Gastroesophageal sphincter (tissue), 4 donors: ENCODE results near the gene LNPK. TPM values are rescaled to one million over a fixed set of nuclear protein-coding genes. Genes with fewer than 3 reads are reported as not detected.

Experiments used
- ATAC-seq: fragments of 150-250 bp; one replicate; pipeline ENCODE4 v1.9.1; 2016; ENCODE audit warnings: mild to moderate bottlenecking, moderate library complexity
- H3K27ac ChIP-seq, 4 donors: fragments of 200-600 bp; sonication (generic) in 3 of 4; 1 replicate in 3 of 4; 2 replicates in 1 of 4; pipeline ENCODE4 v1.5.1; 2016 to 2019
- H3K27me3 ChIP-seq: fragments of 200-600 bp; sonication (generic); one replicate; pipeline ENCODE4 v1.5.1; 2019
- H3K36me3 ChIP-seq, 2 donors: fragments of 200-600 bp; sonication (generic); one replicate each; pipeline ENCODE4 v1.5.1; 2019; ENCODE audit warnings: control low read depth in 1 of 2
- H3K4me1 ChIP-seq, 3 donors: fragments of 200-600 bp; sonication (generic); 1 replicate in 2 of 3; 2 replicates in 1 of 3; pipeline ENCODE4 v1.5.1; 2016 to 2019; ENCODE audit warnings: control low read depth in 2 of 3
- H3K4me3 ChIP-seq, 2 donors: fragments of 200-600 bp; sonication (generic); one replicate each; pipeline ENCODE4 v1.5.1; 2019; ENCODE audit warnings: mild to moderate bottlenecking in 1 of 2, moderate library complexity in 1 of 2
- H3K9me3 ChIP-seq, 3 donors: fragments of 200-600 bp; sonication (generic); one replicate each; pipeline ENCODE4 v1.5.1; 2017 to 2019; ENCODE audit warnings: control low read depth in 2 of 3
- CTCF ChIP-seq, 4 experiments: fragments of 200-600 bp in 2 of 4; fragments of 450-650 bp in 2 of 4; sonication (generic) in 1 of 4; IDR thresholded peaks; one replicate each; pipeline ENCODE4 v1.5.1; 2017 to 2019; ENCODE audit warnings: antibody characterized with exemption in 4 of 4, mild to moderate bottlenecking in 2 of 4, moderate library complexity in 2 of 4
- EP300 ChIP-seq: sonication (generic); formaldehyde crosslinking; IDR thresholded peaks from one replicate; pipeline ENCODE4 v1.6.1; 2017; ENCODE audit warnings: antibody characterized with exemption, mild to moderate bottlenecking
- POLR2A ChIP-seq, 2 donors: fragments of 450-650 bp; IDR thresholded peaks; one replicate each; pipeline ENCODE4 v1.6.1; 2017; ENCODE audit warnings: antibody characterized with exemption in 2 of 2, mild to moderate bottlenecking in 2 of 2, moderate library complexity in 1 of 2
- POLR2AphosphoS5 ChIP-seq: sonication (generic); formaldehyde crosslinking; IDR thresholded peaks from one replicate; pipeline ENCODE4 v1.6.1; 2017; ENCODE audit warnings: antibody characterized with exemption
- WGBS, 2 donors: methylation state at CpG; one replicate each; pipeline ENCODE4 v1.1.5; 2018; ENCODE audit warnings: low coverage in 1 of 2; 5-methylcytosine and 5-hydroxymethylcytosine counted together
- total RNA-seq, 4 donors: library from RNA; depleted of rRNA; stranded (reverse); fragments of >200 nt; gene quantifications; one replicate each; pipeline ENCODE4 v1.1.0, GENCODE V29; 2016

Gene LNPK
- total RNA-seq, 4 donors from 2014 or later: 13.9 to 18.4 (median 15.1) TPM

GRCh38 chr2:175883586-175884194, 118.4 kb downstream of the LNPK start:
- TF ChIP-seq POLR2A (IDR thresholded peaks at IDR 0.05) (no peak), CTCF (IDR thresholded peaks at IDR 0.05) (no peak), EP300 (no peak), POLR2AphosphoS5 (no peak)
- H3K27ac ChIP-seq: no peak overlapping the region
- H3K36me3 ChIP-seq: no peaks in the 10 kb centered on the region
- ATAC-seq: no peak
- no peaks in the 10 kb centered on the region for H3K9me3 ChIP-seq
- no peaks in the 10 kb centered on the region for H3K27me3 ChIP-seq
- 40 to 69% methylated on average over 4 to 6 of the region's 7 CpGs for WGBS, 2 donors
- no peaks in the 10 kb centered on the region for H3K4me1 ChIP-seq
- H3K4me3 ChIP-seq: no peak overlapping the region

- Histone ChIP-seq H3K36me3 (no peaks in the 10 kb centered on the region), H3K27me3 (no peaks in the 10 kb centered on the region), H3K4me1 (no peaks in the 10 kb centered on the region), H3K9me3 (no peaks in the 10 kb centered on the region), H3K4me3 (no peak overlapping the region), H3K27ac (no peak overlapping the region)
- 83% methylated on average over 1 to 3 of the region's 3 CpGs for WGBS, 2 donors
- TF ChIP-seq EP300 (no peak), CTCF (IDR thresholded peaks at IDR 0.05) (no peak), POLR2A (IDR thresholded peaks at IDR 0.05) (no peak), POLR2AphosphoS5 (no peak)
- no peak for ATAC-seq
Observed at GRCh38 chr2:175879679-175880078, 122.4 kb downstream of the LNPK start.

DNA sequence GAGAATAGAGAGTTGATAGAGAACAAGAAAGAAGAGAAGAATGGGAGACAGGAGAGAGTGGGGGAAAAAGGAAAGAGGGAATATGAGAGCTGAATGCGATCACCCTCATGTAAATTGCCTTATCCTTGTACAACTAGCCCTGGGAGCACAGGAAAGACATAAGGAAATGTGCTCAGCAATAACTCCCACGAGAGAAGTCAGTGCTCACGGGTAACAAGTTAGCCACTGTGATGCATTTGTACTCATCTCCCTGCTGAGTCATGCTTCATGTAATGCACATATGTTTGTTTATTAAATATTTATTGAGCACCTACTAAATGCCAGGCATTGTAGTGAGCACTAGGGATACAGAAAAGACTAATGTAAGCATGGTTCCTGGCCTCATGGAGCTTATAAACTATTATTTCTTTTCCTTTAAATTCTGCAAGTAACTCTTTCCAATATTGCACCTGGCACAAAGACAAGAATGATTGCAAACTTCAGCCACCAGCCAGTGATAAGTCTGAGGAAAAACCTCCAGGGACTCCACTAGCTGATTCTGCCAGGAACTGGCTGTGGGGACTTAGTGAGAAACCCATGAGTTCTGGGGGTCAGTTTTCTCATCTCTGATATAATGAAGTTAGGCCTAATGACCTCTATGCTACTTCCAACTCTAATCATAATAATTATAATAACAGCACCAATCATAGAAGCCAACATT, 124.1 kb downstream of the LNPK start:
- no peak for ATAC-seq
- TF ChIP-seq EP300: no peak
- TF ChIP-seq CTCF (IDR thresholded peaks at IDR 0.05): no peak
- no peak for TF ChIP-seq POLR2A (IDR thresholded peaks at IDR 0.05)
- no peak for TF ChIP-seq POLR2AphosphoS5
- H3K27me3 ChIP-seq: no peaks in the 10 kb centered on the region
- no peak overlapping the region for H3K27ac ChIP-seq
- H3K9me3 ChIP-seq: no peaks in the 10 kb centered on the region
- no peaks in the 10 kb centered on the region for H3K4me1 ChIP-seq
- H3K4me3 ChIP-seq: no peak overlapping the region
- no peaks in the 10 kb centered on the region for H3K36me3 ChIP-seq
- WGBS, 2 donors: 62% methylated on average over 3 of the region's 3 CpGs; no CpG with 5 or more reads in 1 of the 2 donors

GRCh38 chr2:175874291-175874690, 127.8 kb downstream of the LNPK start:
- ATAC-seq: no peak
- Histone ChIP-seq H3K4me3 (no peak overlapping the region), H3K9me3 (no peaks in the 10 kb centered on the region), H3K27ac (no peak overlapping the region), H3K4me1 (peaks cover 0 to 11% (median 4%) of the 10 kb centered on the region in 3 donors), H3K27me3 (no peaks in the 10 kb centered on the region), H3K36me3 (no peaks in the 10 kb centered on the region)
- TF ChIP-seq CTCF (IDR thresholded peaks at IDR 0.05): no peak
- 49 to 70% methylated on average over 3 of the region's 3 CpGs for WGBS, 2 donors

Other genes starting within 250 kb of the LNPK start
- gene EVX2, start 81.7 kb upstream of the LNPK start, total RNA-seq: under 1 TPM in 1 of 4 donors, not detected in 3; 0.08 TPM
- gene HOXD13, start 90.5 kb upstream of the LNPK start, total RNA-seq: not detected
- not detected for gene HOXD12, start 97.5 kb upstream of the LNPK start, total RNA-seq
- not detected for gene HOXD11, start 105.0 kb upstream of the LNPK start, total RNA-seq
- gene HOXD10, start 114.5 kb upstream of the LNPK start, total RNA-seq: under 1 TPM in 3 of 4 donors, not detected in 1; 0.31 to 0.67 (median 0.52) TPM
- gene HOXD9, start 120.5 kb upstream of the LNPK start, total RNA-seq: 1 to 10 TPM in 2 of 4 donors, under 1 TPM in 2; 0.47 to 2.9 (median 1.2) TPM
- gene HOXD8, start 127.4 kb upstream of the LNPK start, total RNA-seq: 1 to 10 TPM; 2.3 to 6.9 (median 3.4) TPM
- 1 to 10 TPM in 2 of 4 donors, under 1 TPM in 1, not detected in 1; 0.69 to 3.6 (median 1.3) TPM for gene HOXD4, start 149.3 kb upstream of the LNPK start, total RNA-seq
- 1 to 10 TPM; 1.8 to 2.7 (median 2.2) TPM for gene HOXD3, start 155.0 kb upstream of the LNPK start, total RNA-seq
- under 1 TPM in 3 of 4 donors, not detected in 1; 0.13 to 0.54 (median 0.32) TPM for gene HOXD1, start 186.4 kb upstream of the LNPK start, total RNA-seq